ENCODE measurements around the gene IL1RL1.

The IL1RL1 gene

DNA sequence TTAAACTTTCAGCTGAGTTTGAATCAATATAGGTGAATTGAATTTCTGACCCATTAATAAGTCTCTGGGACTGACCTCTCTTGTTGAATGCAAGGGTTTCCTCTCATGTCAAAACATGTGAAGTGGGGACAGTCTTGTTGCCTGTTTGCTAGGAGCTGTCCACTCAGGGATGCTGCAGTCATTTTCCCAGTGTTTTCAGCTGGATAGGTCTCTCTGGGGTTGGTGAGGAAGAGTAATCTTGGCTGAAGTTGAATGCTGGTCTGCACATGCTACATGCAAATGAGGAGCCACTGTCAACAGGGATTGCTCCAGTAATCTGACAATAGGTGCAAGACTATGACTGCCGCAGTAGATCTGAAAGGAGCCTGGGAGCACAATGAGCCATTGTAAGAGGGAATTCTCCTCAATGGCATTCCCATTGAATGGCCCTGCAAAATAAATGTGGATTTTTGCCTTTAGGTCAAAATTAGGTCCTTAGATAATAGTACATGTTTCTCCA, 34.1 kb upstream of the IL1RL1 start:
- Histone ChIP-seq H3K4me3 (ENCODE audit: low read length) (no peak overlapping the region), H3K9ac (ENCODE audit: low read depth, low read length) (no peak overlapping the region), H3K9me3 (replicated peaks; ENCODE audit: low read length) (no peaks in the 10 kb centered on the region), H3K27me3 (ENCODE audit: control insufficient read depth, insufficient read depth, low read length) (peaks cover 59% of the 10 kb centered on the region), H3K36me3 (ENCODE audit: insufficient read depth, low read length) (no peaks in the 10 kb centered on the region), H3K4me1 (ENCODE audit: control insufficient read depth, insufficient read depth, low read length) (peaks cover 4% of the 10 kb centered on the region), H3K4me2 (ENCODE audit: low read length) (no peak overlapping the region)

DNA sequence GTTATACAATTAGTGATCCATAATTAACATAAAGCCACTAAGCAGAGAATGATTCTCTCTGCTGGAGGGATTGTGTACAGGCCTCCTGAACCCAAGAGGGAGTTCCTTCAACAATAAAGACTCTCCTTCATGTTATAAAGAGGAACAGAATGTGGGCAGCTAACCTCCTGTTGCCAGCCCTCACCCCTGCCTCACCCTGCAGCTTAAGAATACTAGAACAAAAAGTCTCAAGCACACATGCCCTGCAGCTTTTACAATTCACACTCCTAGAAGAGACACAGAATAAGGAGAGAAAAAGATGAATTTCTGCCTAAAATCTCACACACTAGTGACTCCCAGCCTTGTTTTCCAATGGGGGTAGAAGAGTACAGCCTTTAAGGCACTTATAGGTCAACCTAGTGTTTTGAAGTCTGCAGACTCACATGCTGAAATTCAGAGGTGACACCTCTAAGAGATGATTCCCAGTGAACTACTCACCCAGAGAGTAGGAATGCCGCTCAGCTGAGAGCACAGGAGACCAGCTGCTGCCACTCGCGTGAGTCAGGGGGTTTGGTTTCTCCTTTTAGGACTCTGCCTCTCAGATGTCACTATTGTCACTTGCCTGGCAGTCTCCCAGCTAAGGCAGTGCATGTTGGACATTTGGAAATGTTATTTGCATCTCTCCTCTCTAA, 32.5 kb upstream of the IL1RL1 start:
- Histone ChIP-seq H3K27me3 (ENCODE audit: control insufficient read depth, insufficient read depth, low read length) (peaks cover 56% of the 10 kb centered on the region), H3K4me1 (ENCODE audit: control insufficient read depth, insufficient read depth, low read length) (peaks cover 5% of the 10 kb centered on the region), H3K36me3 (ENCODE audit: insufficient read depth, low read length) (no peaks in the 10 kb centered on the region), H3K9me3 (replicated peaks; ENCODE audit: low read length) (no peaks in the 10 kb centered on the region), H3K4me2 (ENCODE audit: low read length) (no peak overlapping the region), H3K9ac (ENCODE audit: low read depth, low read length) (no peak overlapping the region), H3K4me3 (ENCODE audit: low read length) (no peak overlapping the region)

- Histone ChIP-seq H3K4me1 (ENCODE audit: control insufficient read depth, insufficient read depth, low read length) (peaks cover 6% of the 10 kb centered on the region), H3K27me3 (ENCODE audit: control insufficient read depth, insufficient read depth, low read length) (peaks cover 52% of the 10 kb centered on the region), H3K36me3 (ENCODE audit: insufficient read depth, low read length) (no peaks in the 10 kb centered on the region), H3K9me3 (replicated peaks; ENCODE audit: low read length) (no peaks in the 10 kb centered on the region), H3K9ac (ENCODE audit: low read depth, low read length) (no peak overlapping the region), H3K4me3 (ENCODE audit: low read length) (no peak overlapping the region), H3K4me2 (ENCODE audit: low read length) (no peak overlapping the region)
Observed at GRCh38 chr2:102279391-102279735, 32.0 kb upstream of the IL1RL1 start.

- Histone ChIP-seq H3K9me3 (replicated peaks; ENCODE audit: low read length) (no peaks in the 10 kb centered on the region), H3K4me1 (ENCODE audit: control insufficient read depth, insufficient read depth, low read length) (peaks cover 6% of the 10 kb centered on the region), H3K36me3 (ENCODE audit: insufficient read depth, low read length) (no peaks in the 10 kb centered on the region), H3K9ac (ENCODE audit: low read depth, low read length) (no peak overlapping the region), H3K4me3 (ENCODE audit: low read length) (no peak overlapping the region), H3K27me3 (ENCODE audit: control insufficient read depth, insufficient read depth, low read length) (peaks cover 27% of the 10 kb centered on the region), H3K4me2 (ENCODE audit: low read length) (no peak overlapping the region)
Observed at GRCh38 chr2:102282678-102283091, 28.7 kb upstream of the IL1RL1 start.

- no peak overlapping the region for H3K4me3 ChIP-seq (ENCODE audit: low read length)
- H3K4me1 ChIP-seq (ENCODE audit: control insufficient read depth, insufficient read depth, low read length) = peaks cover 4% of the 10 kb centered on the region
- H3K4me2 ChIP-seq (ENCODE audit: low read length) = no peak overlapping the region
- no peaks in the 10 kb centered on the region for H3K9me3 ChIP-seq (replicated peaks; ENCODE audit: low read length)
- H3K9ac ChIP-seq (ENCODE audit: low read depth, low read length) = no peak overlapping the region
- H3K27me3 ChIP-seq (ENCODE audit: control insufficient read depth, insufficient read depth, low read length) = peaks cover 16% of the 10 kb centered on the region
- H3K36me3 ChIP-seq (ENCODE audit: insufficient read depth, low read length) = no peaks in the 10 kb centered on the region
Observed at GRCh38 chr2:102283996-102284395, 27.4 kb upstream of the IL1RL1 start.

DNA sequence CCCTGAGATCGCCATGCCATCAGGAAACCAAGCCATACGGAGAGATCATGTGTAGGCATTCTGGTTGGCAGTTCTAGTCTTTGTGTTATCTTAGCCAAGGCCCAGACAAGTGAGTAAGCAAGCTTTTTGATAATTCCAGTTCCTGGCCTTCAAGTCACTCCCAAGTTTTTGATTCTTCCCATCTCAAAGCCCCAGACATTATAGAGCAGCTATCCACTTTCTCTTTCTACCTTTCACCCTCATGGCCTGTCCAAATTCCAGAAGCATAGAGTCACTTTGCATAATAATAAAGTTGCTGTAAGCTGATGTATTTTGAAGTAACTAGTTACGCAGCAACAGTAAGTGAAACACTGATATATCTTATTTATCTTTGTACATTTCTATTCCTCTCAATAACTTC, 26.8 kb upstream of the IL1RL1 start:
- Histone ChIP-seq H3K4me2 (ENCODE audit: low read length) (no peak overlapping the region), H3K36me3 (ENCODE audit: insufficient read depth, low read length) (no peaks in the 10 kb centered on the region), H3K4me3 (ENCODE audit: low read length) (no peak overlapping the region), H3K4me1 (ENCODE audit: control insufficient read depth, insufficient read depth, low read length) (peaks cover 2% of the 10 kb centered on the region), H3K9ac (ENCODE audit: low read depth, low read length) (no peak overlapping the region), H3K27me3 (ENCODE audit: control insufficient read depth, insufficient read depth, low read length) (peaks cover 11% of the 10 kb centered on the region), H3K9me3 (replicated peaks; ENCODE audit: low read length) (no peaks in the 10 kb centered on the region)

DNA sequence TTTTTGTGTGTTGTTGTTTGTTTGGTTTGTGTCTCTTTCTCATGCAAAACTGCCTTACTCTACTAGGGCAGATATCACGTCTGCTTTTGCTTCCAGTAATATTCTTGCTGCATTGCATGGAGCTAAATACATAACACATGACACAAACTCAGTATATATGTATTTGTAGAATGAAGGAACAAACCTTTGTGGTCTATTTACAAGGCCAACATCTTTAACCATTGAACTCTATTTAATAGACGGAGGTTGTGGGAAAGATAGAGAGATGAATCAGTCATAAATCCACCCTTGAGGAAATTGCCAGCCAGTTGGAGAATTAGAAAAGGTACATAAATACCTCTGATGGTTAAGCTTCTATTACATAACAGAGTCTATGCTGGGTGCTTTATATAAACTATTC, 26.0 kb upstream of the IL1RL1 start:
- Histone ChIP-seq H3K36me3 (ENCODE audit: insufficient read depth, low read length) (no peaks in the 10 kb centered on the region), H3K4me1 (ENCODE audit: control insufficient read depth, insufficient read depth, low read length) (peaks cover 2% of the 10 kb centered on the region), H3K27me3 (ENCODE audit: control insufficient read depth, insufficient read depth, low read length) (peaks cover 5% of the 10 kb centered on the region), H3K9me3 (replicated peaks; ENCODE audit: low read length) (no peaks in the 10 kb centered on the region), H3K9ac (ENCODE audit: low read depth, low read length) (no peak overlapping the region), H3K4me2 (ENCODE audit: low read length) (no peak overlapping the region), H3K4me3 (ENCODE audit: low read length) (no peak overlapping the region)

- H3K4me1 ChIP-seq (ENCODE audit: control insufficient read depth, insufficient read depth, low read length) = peaks cover 2% of the 10 kb centered on the region
- H3K36me3 ChIP-seq (ENCODE audit: insufficient read depth, low read length) = no peaks in the 10 kb centered on the region
- H3K4me2 ChIP-seq (ENCODE audit: low read length) = no peak overlapping the region
- no peak overlapping the region for H3K9ac ChIP-seq (ENCODE audit: low read depth, low read length)
- peaks cover 3% of the 10 kb centered on the region for H3K27me3 ChIP-seq (ENCODE audit: control insufficient read depth, insufficient read depth, low read length)
- H3K9me3 ChIP-seq (replicated peaks; ENCODE audit: low read length) = no peaks in the 10 kb centered on the region
- no peak overlapping the region for H3K4me3 ChIP-seq (ENCODE audit: low read length)
Observed at GRCh38 chr2:102286041-102286440, 25.3 kb upstream of the IL1RL1 start.

DNA sequence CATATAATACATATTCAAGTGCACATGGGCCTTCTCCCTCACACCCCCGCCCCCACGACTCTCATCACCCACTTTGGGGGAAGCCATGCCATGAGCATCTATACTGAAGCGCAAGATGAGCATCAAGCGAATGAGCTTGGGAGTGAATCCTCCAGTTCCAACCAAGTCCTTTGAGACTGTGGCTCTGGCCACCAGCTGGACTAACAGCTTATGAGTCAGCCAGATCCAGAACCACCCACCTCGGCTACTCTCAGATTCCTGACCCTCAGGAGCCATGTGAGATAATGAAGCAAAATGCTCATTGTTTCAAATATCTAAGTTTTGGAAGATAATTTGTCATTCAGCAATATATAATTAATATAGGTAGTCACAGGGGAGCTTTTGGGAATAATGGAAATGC, 22.2 kb upstream of the IL1RL1 start:
- H3K27me3 ChIP-seq (ENCODE audit: control insufficient read depth, insufficient read depth, low read length) = peaks cover 9% of the 10 kb centered on the region
- no peaks in the 10 kb centered on the region for H3K4me1 ChIP-seq (ENCODE audit: control insufficient read depth, insufficient read depth, low read length)

DNA sequence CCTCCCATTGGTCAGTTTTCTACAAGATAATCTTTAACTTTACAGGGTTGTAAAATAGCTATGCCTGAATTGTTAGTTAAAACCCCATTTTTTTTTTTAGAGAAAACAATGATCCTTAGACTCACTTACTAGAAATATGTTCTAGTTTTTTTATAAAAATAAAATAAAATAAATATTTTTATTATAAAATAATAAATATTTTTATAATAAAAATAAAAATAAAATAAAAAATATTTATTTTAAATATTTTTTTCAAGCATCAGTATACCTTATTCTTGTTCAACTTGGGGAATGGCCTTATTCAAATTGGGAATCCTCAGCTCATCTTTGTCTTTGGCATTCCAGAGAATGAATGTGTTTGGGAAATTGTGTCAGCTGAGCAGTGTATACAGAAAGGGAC, 20.8 kb upstream of the IL1RL1 start:
- Histone ChIP-seq H3K27me3 (ENCODE audit: control insufficient read depth, insufficient read depth, low read length) (peaks cover 9% of the 10 kb centered on the region), H3K36me3 (ENCODE audit: insufficient read depth, low read length) (no peaks in the 10 kb centered on the region), H3K4me2 (ENCODE audit: low read length) (no peak overlapping the region), H3K4me3 (ENCODE audit: low read length) (no peak overlapping the region), H3K9me3 (replicated peaks; ENCODE audit: low read length) (no peaks in the 10 kb centered on the region), H3K4me1 (ENCODE audit: control insufficient read depth, insufficient read depth, low read length) (peaks cover 9% of the 10 kb centered on the region), H3K9ac (ENCODE audit: low read depth, low read length) (no peak overlapping the region)

More for the DNA sequence above, 22.2 kb upstream of the IL1RL1 start:
- H3K4me2 ChIP-seq (ENCODE audit: low read length) = no peak overlapping the region
- H3K9ac ChIP-seq (ENCODE audit: low read depth, low read length) = no peak overlapping the region
- no peak overlapping the region for H3K4me3 ChIP-seq (ENCODE audit: low read length)
- H3K9me3 ChIP-seq (replicated peaks; ENCODE audit: low read length) = no peaks in the 10 kb centered on the region
- no peaks in the 10 kb centered on the region for H3K36me3 ChIP-seq (ENCODE audit: insufficient read depth, low read length)

- no peak overlapping the region for H3K9ac ChIP-seq (ENCODE audit: low read depth, low read length)
- H3K36me3 ChIP-seq (ENCODE audit: insufficient read depth, low read length) = no peaks in the 10 kb centered on the region
- peaks cover 13% of the 10 kb centered on the region for H3K4me1 ChIP-seq (ENCODE audit: control insufficient read depth, insufficient read depth, low read length)
- no peak overlapping the region for H3K4me2 ChIP-seq (ENCODE audit: low read length)
- H3K9me3 ChIP-seq (replicated peaks; ENCODE audit: low read length) = no peaks in the 10 kb centered on the region
- H3K27me3 ChIP-seq (ENCODE audit: control insufficient read depth, insufficient read depth, low read length) = peaks cover 9% of the 10 kb centered on the region
- no peak overlapping the region for H3K4me3 ChIP-seq (ENCODE audit: low read length)
Observed at GRCh38 chr2:102291319-102292075, 19.9 kb upstream of the IL1RL1 start.
